Endodermal cell (in vitro differentiated cells): ENCODE measurements around the gene TTC9. TPM values are rescaled to one million over a fixed set of nuclear protein-coding genes. Genes with fewer than 3 reads are reported as not detected.

ENCODE experiments used
- DNase-seq: peaks from one replicate; pipeline ENCODE4 v3.0.0-alpha.2; 2017
- H3K27ac ChIP-seq: 2 replicates; pipeline ENCODE4 v1.5.1; 2013; ENCODE audit warnings: mild to moderate bottlenecking, low read depth, low read length, moderate library complexity
- H3K27me3 ChIP-seq: 2 replicates; pipeline ENCODE4 v1.6.1; 2013; ENCODE audit warnings: mild to moderate bottlenecking, low read length, moderate library complexity; ENCODE audit not compliant: insufficient read depth, control insufficient read depth, poor library complexity, severe bottlenecking
- H3K36me3 ChIP-seq: 2 replicates; pipeline ENCODE4 v1.7.0; 2013; ENCODE audit warnings: mild to moderate bottlenecking, low read length, moderate library complexity; ENCODE audit not compliant: control insufficient read depth, insufficient read depth
- H3K4me1 ChIP-seq: one replicate; pipeline ENCODE4 v1.7.0; 2013; ENCODE audit warnings: low read length; ENCODE audit not compliant: control insufficient read depth, insufficient read depth
- H3K4me3 ChIP-seq: 2 replicates; pipeline ENCODE4 v1.5.1; 2013; ENCODE audit warnings: mild to moderate bottlenecking, low read length, moderate library complexity
- H3K9ac ChIP-seq: 2 replicates; pipeline ENCODE4 v1.6.1; 2013; ENCODE audit warnings: mild to moderate bottlenecking, low read length, moderate library complexity; ENCODE audit not compliant: poor library complexity, severe bottlenecking; ENCODE audit errors: extremely low read depth
- H3K9me3 ChIP-seq: 2 replicates; pipeline ENCODE4 v1.6.1; 2013; ENCODE audit warnings: mild to moderate bottlenecking, low read length, moderate library complexity; ENCODE audit not compliant: control insufficient read depth
- H3K27ac Mint-ChIP-seq: 2 replicates; pipeline ENCODE4 v1.8.0; 2020; ENCODE audit warnings: mixed read lengths
- H3K27me3 Mint-ChIP-seq: 2 replicates; pipeline ENCODE4 v1.8.0; 2021; ENCODE audit warnings: mild to moderate bottlenecking, mixed read lengths; ENCODE audit not compliant: insufficient read depth
- H3K36me3 Mint-ChIP-seq: 2 replicates; pipeline ENCODE4 v1.8.0; 2020; ENCODE audit warnings: low read depth, mixed read lengths
- H3K4me1 Mint-ChIP-seq: 2 replicates; pipeline ENCODE4 v1.8.0; 2020; ENCODE audit warnings: mixed read lengths
- H3K4me3 Mint-ChIP-seq: 2 replicates; pipeline ENCODE4 v1.8.0; 2020; ENCODE audit warnings: mild to moderate bottlenecking, moderate library complexity, mixed read lengths
- H3K9me3 Mint-ChIP-seq: 2 replicates; pipeline ENCODE4 v1.8.0; 2020; ENCODE audit warnings: mild to moderate bottlenecking, mixed read lengths
- CTCF ChIP-seq: fragments of 200-600 bp; sonication (generic); conservative IDR thresholded peaks from 2 replicates; pipeline ENCODE4 v1.5.0; 2021; ENCODE audit warnings: antibody characterized with exemption, mild to moderate bottlenecking
- WGBS, 2 experiments: methylation state at CpG; one replicate each; pipeline versions ENCODE4 v1.1.5 to v1.1.7; 2013; ENCODE audit warnings: missing lambda C conversion rate in 2 of 2, mixed read lengths in 1 of 2; ENCODE audit not compliant: insufficient coverage in 1 of 2, insufficient read length in 1 of 2; 5-methylcytosine and 5-hydroxymethylcytosine counted together
- total RNA-seq, 2 donors: library from RNA; stranded (reverse); fragmentation: NEBNext Ultra II Directional in 1 of 2; extraction: Animal tissue kit (Norgen Biotek cat#: 25700) in 1 of 2; gene quantifications; 2 replicates in 1 of 2; 3 replicates in 1 of 2; pipeline ENCODE4 v1.2.1, GENCODE V29; 2021

TTC9 gene
- total RNA-seq, 2 donors from 2014 or later, result 9.4 to 11.6 TPM

- Mint-ChIP-seq H3K27ac (no peak overlapping the region), H3K4me1 (peaks cover 48% of the 10 kb centered on the region), H3K9me3 (no peaks in the 10 kb centered on the region), H3K27me3 (no peaks in the 10 kb centered on the region), H3K4me3 (no peak overlapping the region), H3K36me3 (peaks cover 7% of the 10 kb centered on the region)
- 93 to 100% methylated on average over 1 to 2 of the region's 2 CpGs for WGBS, 2 experiments
- Histone ChIP-seq H3K36me3 (peaks cover 12% of the 10 kb centered on the region), H3K9me3 (no peaks in the 10 kb centered on the region), H3K4me3 (no peak overlapping the region), H3K27ac (no peak overlapping the region), H3K9ac (no peak overlapping the region), H3K4me1 (peaks cover 18% of the 10 kb centered on the region), H3K27me3 (no peaks in the 10 kb centered on the region)
- no peak for DNase-seq
- TF ChIP-seq CTCF, result no peak
These were observed 79.8 kb downstream of the TTC9 start for GRCh38 chr14:70721542-70721941.

- Histone ChIP-seq H3K36me3 (peaks cover 20% of the 10 kb centered on the region), H3K4me1 (peaks cover 18% of the 10 kb centered on the region), H3K4me3 (no peak overlapping the region), H3K9me3 (no peaks in the 10 kb centered on the region), H3K27me3 (no peaks in the 10 kb centered on the region), H3K9ac (no peak overlapping the region), H3K27ac (no peak overlapping the region)
- no peaks in the 10 kb centered on the region for H3K27me3 Mint-ChIP-seq
- H3K36me3 Mint-ChIP-seq, result peaks cover 14% of the 10 kb centered on the region
- no peak overlapping the region for H3K4me3 Mint-ChIP-seq
- WGBS, 2 experiments, result 89 to 100% methylated on average over 1 to 3 of the region's 3 CpGs
- peaks cover 41% of the 10 kb centered on the region for H3K4me1 Mint-ChIP-seq
- H3K27ac Mint-ChIP-seq, result no peak overlapping the region
- DNase-seq, result no peak
- no peaks in the 10 kb centered on the region for H3K9me3 Mint-ChIP-seq
- TF ChIP-seq CTCF, result no peak
These were observed 80.7 kb downstream of the TTC9 start for GRCh38 chr14:70722418-70722817.

- no peak overlapping the region for H3K4me3 ChIP-seq
- Mint-ChIP-seq H3K36me3 (peaks cover 19% of the 10 kb centered on the region), H3K27me3 (no peaks in the 10 kb centered on the region), H3K9me3 (no peaks in the 10 kb centered on the region), H3K4me3 (no peak overlapping the region), H3K27ac (no peak overlapping the region), H3K4me1 (peaks cover 34% of the 10 kb centered on the region)
- peaks cover 29% of the 10 kb centered on the region for H3K36me3 ChIP-seq
- H3K9ac ChIP-seq, result no peak overlapping the region
- DNase-seq, result no peak
- no peak overlapping the region for H3K27ac ChIP-seq
- H3K9me3 ChIP-seq, result no peaks in the 10 kb centered on the region
- no peaks in the 10 kb centered on the region for H3K27me3 ChIP-seq
- 93 to 94% methylated on average over 5 of the region's 5 CpGs for WGBS, 2 experiments
- H3K4me1 ChIP-seq, result peaks cover 16% of the 10 kb centered on the region
- TF ChIP-seq CTCF, result no peak
These were observed 81.6 kb downstream of the TTC9 start for GRCh38 chr14:70723276-70723675.
